Measurements from ENCODE around the gene AOX1. TPM values are rescaled to one million over a fixed set of nuclear protein-coding genes. Genes with fewer than 3 reads are reported as not detected.

Gene AOX1
- total RNA-seq, result 56.2 and 86.3 TPM in 2 replicates

DNA sequence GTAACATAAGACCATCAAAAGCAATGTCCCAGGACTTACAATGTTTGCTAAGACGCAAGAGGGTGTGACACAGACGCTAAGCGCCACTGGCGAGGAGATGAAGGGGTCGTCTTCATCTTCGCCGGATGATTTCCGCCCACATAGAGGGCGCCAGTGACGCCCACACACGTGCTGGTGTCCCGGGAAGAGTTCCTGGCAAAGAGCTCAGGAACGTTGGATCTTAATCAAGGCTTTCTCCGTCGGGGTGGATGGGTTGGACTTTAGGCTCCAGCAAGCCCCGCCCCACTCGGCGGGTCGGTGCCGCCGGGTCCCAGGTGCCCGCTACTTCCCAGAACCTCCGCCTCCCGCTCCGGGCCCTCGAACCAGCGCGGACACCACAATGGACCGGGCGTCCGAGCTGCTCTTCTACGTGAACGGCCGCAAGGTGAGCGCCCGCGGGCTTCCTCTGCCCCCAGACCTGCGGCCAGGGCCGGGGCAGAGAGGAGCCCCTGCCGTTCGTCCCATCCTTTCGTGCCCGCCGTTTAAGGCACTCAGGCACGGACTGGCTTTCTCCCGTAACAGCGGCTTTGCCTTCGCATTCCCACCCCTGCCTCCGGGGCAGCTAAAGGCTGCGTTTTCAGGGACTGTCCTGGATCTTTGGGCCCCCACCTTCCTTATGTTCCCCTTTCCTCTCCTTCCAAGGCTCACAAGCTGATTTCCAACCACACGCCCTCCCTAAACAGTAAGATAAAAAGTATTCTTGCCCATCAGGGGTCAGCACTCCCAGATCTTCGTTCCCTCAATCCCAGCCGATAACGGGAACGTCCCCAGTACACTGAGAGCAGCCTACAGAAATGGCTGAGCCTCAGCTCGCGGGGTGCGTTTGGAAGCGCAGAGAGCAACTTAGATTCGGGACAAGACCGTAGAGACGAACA is at the start of gene AOX1:
Gene AOX1, plus strand, starts transcription at position 285 of the 914 bp plus-strand sequence. Its CDS starts 95 bp downstream, at position 380.

Other genes starting within 250 kb of the AOX1 start
- 24.9 and 32.9 TPM in 2 replicates for gene KCTD18, start 75.9 kb upstream of the AOX1 start, total RNA-seq
- gene SGO2, start 59.8 kb upstream of the AOX1 start, total RNA-seq, result 9.9 and 27.8 TPM in 2 replicates
- 303 and 519 TPM in 2 replicates for gene BZW1, start 225.9 kb downstream of the AOX1 start, total RNA-seq

Measured in uterine smooth muscle cell (primary cell).